ENCODE measurements around the gene CLNK.

- no peak for TF ChIP-seq EZH2phosphoT487 (IDR thresholded peaks at IDR 0.05; ENCODE audit: borderline replicate concordance, low read depth, low read length)
- TF ChIP-seq CTCF (conservative IDR thresholded peaks at IDR 0.05; ENCODE audit: low read length): no peak
These were observed 75.9 kb downstream of the CLNK start for GRCh38 chr4:10608501-10609219.

All from OCI-LY7 (cell line).